ENCODE measurements around the gene SPPL3. TPM values are rescaled to one million over a fixed set of nuclear protein-coding genes. Genes with fewer than 3 reads are reported as not detected.

The SPPL3 gene
- 41.2 TPM for total RNA-seq

DNA sequence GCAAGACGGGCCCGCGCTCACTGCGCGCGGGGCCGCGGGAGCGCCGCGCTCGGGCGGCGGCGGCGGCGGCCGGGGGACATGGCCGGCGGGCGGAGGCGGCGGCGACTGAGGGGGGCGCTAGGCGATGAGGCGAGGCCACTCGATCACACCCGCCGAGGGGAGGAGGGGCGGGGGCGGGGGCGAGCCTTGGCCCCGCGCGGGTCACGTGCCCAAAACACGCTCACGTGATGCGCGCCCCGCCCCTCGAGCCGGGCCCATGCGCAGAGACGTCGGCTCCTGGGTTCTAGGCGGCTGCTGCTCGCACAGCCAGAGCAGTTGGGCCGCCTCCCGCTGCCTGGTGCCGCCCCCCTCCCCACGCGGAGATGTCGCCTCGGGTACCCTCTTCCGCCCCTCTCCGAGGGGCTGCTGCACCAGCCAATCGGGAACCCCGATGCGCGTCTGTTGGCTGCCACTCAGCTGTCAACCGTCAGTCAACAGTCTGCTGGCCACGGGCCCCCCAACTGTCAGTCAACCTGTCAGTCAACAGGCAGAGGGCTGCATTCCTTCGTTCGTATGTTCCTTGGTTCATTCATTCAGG lies at the start of gene SPPL3:
Gene SPPL3 (minus strand): TSS at position 162 of the 577 bp plus-strand sequence. CDS start 491 bp downstream, outside the sequence.

GRCh38 chr12:120725659-120726509 lies 178.3 kb downstream of the SPPL3 start, which contains the start of gene ACADS:
Gene ACADS, plus strand, starts transcription at chr12:120725826. Its CDS starts 60 bp downstream, at chr12:120725886.

Other genes starting within 250 kb of the SPPL3 start
- gene MLEC, start 217.2 kb downstream of the SPPL3 start, total RNA-seq: 76.0 TPM
- 41.8 TPM for gene UNC119B, start 193.9 kb downstream of the SPPL3 start, total RNA-seq
- 31.3 TPM for gene ACADS, start 178.5 kb downstream of the SPPL3 start, total RNA-seq
- gene HNF1A, start 74.2 kb upstream of the SPPL3 start, total RNA-seq: 9.9 TPM
- gene C12orf43, start 112.1 kb upstream of the SPPL3 start, total RNA-seq: 12.0 TPM
- gene OASL, start 134.9 kb upstream of the SPPL3 start, total RNA-seq: 0.70 TPM
- gene P2RX7, start 228.5 kb upstream of the SPPL3 start, total RNA-seq: 2.3 TPM

Measured in metanephros (tissue), 1 donor.